ENCODE data around the gene SMIM44. TPM values are rescaled to one million over a fixed set of nuclear protein-coding genes. Genes with fewer than 3 reads are reported as not detected.

The SMIM44 gene
- total and polyA plus RNA-seq, 9 of the 15 experiments (the other 6 are each of a cell fraction or from before 2014, with no cell fraction given) = not detected

DNA sequence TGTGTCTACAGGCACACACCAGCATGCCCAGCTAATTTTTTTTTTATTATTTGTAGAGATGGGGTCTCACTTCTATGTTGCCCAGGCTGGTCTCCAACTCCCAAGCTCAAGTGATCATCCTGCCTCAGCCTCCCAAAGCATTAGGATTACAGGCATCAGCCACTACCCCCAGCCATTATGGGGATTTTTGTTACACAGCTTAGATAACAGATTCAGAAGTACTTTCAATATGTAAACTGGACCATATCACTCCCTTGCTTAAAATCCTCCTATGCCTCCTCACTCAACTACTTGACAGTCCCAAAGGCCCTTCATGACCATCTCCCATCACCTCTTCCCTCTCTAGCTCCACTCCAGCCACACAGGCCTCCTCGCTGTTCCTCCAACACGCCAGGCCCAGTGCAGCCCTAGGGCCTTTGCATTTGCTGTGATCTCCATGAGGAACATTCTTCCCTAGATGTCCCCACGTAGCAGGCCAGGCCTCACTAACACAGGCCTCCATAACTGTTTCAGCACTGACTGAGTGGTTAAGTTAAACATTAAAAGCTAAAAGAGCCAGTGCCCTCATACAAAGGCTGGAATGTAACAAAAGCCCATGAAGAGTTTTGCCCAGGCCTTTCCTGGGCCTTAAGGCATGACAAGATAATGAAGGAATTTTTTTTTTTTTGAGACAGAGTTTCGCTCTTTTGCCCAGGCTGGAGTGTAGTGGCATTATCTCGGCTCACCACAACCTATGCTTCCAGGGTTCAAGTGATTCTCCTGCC, 14.7 kb upstream of the SMIM44 start:
- no peaks in the 10 kb centered on the region for H3K27me3 ChIP-seq (ENCODE audit: control insufficient read depth in 2 of 2, insufficient read depth in 2 of 2, low read length in 2 of 2)
- peaks cover 53% of the 10 kb centered on the region for H3K36me3 ChIP-seq (ENCODE audit: control insufficient read depth, insufficient read depth, low read length)
- no peak overlapping the region for H3K4me3 ChIP-seq
- BruUV-seq (replicated peaks) = no TSS peak
- no peak overlapping the region for H2AFZ ChIP-seq (ENCODE audit: low read depth, low read length)
- intact Hi-C loops (cut with micrococcal nuclease) (no loop called here), in situ Hi-C loops (cut with MboI) (no loop called here)
- H3K9ac ChIP-seq (ENCODE audit: insufficient read depth in 1 of 2, low read depth in 2 of 2, low read length in 2 of 2) = no peak overlapping the region
- TF ChIP-seq RBM25 (IDR thresholded peaks at IDR 0.05; ENCODE audit: low read depth, low read length, severe bottlenecking) (peak; percentile 19), KAT2B (IDR thresholded peaks at IDR 0.05; ENCODE audit: low read depth, low read length) (no peak)
- ATAC-seq (no peak), DNase-seq (ENCODE audit: extremely low read depth in 1 of 4, low spot score in 3 of 4) (no peak), FAIRE-seq (no peak)
- ChIA-PET POLR2A (interaction anchor here (1.3 kb wide), 1 partner anchor 184 kb away, joined by 3 read pairs; no protein-coding TSS in a partner anchor), CTCF (ENCODE audit: low intra/inter-chr PET ratio) (no interaction called here)
- H3K27ac ChIP-seq (ENCODE audit: extremely low read depth, low read depth, low read length) = no peak overlapping the region
- no peaks in the 10 kb centered on the region for H4K20me1 ChIP-seq (replicated peaks; ENCODE audit: control insufficient read depth, insufficient read depth, low read length)
- no peak overlapping the region for H3K4me2 ChIP-seq (ENCODE audit: insufficient read depth, low read length)
- peaks cover 38% of the 10 kb centered on the region for H3K79me2 ChIP-seq (ENCODE audit: control insufficient read depth, insufficient read depth, low read length)
- WGBS (ENCODE audit: insufficient coverage, low coverage, missing lambda C conversion rate) = 93% methylated on average over 4 of the region's 5 CpGs
- peaks cover 9 to 23% of the 10 kb centered on the region in 2 experiments; a peak in 4 of 5 replicates for H3K4me1 ChIP-seq (replicated peaks in 1 of 2; ENCODE audit: control insufficient read depth in 2 of 2, insufficient read depth in 2 of 2, low read length in 2 of 2)
- H3K9me3 ChIP-seq (replicated peaks; ENCODE audit: control insufficient read depth, insufficient read depth, low read depth, low read length) = no peaks in the 10 kb centered on the region
- no peaks in the 10 kb centered on the region for H3K9me1 ChIP-seq (ENCODE audit: control insufficient read depth, insufficient read depth, low read length)

Data from K562 (cell line).